Activated CD8-positive, alpha-beta memory T cell treated with anti-CD3 and anti-CD28 coated beads, Interleukin-2, amount 50 U/mL, for 24 hours (primary cell): ENCODE measurements around the gene NFASC.

Source experiments
- DNase-seq: peaks from one replicate; pipeline ENCODE4 v3.0.0-alpha.2; 2020; ENCODE audit errors: extremely low read depth

NFASC gene

DNA sequence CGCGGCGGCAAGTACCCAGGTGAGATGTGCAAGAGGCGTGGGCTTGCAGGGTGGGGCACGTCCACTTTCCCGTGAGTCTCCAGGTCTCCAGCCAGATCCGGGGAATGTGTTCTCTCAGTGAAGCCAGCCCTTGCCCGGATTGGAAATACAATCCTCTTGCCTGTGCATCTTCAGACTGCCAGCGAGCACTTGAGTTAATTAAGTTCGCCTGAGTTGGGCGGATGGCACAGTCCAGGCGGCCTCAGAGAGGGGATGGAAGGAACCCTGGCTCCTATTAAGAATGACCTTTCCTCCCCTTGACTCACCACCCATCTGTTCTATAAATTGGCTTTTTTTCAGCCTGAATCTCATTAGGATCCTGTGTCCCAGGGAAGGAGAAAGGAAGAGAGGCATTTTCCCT lies 139.0 kb downstream of the NFASC start:
- DNase-seq = no peak

DNA sequence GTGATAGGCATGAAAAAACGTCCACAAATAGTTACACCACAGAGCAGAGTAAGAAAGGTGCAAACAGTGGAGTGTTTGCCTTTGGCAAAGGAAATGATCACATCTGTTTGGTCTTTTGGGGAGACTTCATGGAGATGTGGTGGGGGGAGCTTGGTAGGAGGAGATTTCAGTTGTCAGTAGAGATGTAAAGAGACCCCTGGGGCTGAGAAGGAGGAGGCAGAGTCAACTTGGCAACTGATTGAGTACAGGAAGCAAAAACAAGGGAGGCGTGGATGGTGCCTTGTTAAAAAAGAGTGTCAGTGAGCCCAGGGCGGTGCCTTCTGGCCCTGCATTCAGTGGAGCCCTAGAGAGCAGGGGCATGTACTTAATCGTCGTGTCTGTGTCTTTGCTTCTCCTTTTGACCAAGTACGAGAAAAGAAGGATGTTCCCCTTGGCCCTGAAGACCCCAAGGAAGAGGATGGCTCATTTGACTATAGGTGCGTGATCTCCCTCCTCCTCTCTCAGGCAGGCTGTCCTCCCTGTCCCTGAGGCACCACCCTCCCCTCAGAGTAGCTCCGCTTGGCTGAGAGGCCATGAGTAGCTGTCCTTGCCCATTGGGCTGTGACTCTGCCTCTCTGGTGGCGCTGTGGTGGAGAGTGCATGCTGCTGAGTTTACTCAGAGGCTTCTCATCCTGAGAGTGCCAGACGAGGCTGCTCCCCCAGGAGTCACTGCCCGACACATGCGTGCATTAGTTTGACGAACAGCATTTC lies 141.9 kb downstream of the NFASC start:
- no peak for DNase-seq

DNA sequence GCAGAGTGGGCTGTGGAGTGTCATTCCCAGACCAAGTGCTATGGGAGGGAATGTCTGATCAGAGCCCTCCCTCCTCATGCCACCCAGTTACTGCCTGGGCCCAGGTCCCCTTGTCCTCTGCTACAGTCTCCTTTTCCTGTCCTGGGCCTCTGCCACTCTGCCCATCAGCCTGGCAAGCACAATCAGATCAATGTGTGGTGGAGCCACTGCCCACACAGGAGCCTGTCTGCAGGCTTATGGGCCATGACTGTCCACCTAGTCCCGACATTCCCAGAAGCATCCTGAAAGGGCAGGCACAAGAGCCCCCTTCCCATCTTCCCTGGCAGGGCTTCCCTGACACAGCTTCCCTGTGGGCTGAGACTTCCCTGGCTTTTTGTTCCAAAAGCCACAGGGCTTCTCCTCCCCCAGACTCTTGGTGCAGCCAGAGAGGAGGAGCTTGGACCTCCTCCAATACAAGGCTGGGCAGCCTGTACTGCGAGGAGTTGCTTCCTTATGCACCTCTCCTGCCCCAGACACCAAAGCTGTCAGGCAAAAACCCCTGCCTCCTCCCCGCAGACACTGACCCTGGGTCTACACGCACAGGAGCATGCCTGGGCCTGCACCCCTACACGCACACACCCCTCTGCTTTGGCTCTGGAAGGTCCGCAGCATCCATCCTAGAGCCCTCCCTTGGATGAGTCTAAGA lies 143.2 kb downstream of the NFASC start:
- no peak for DNase-seq

DNA sequence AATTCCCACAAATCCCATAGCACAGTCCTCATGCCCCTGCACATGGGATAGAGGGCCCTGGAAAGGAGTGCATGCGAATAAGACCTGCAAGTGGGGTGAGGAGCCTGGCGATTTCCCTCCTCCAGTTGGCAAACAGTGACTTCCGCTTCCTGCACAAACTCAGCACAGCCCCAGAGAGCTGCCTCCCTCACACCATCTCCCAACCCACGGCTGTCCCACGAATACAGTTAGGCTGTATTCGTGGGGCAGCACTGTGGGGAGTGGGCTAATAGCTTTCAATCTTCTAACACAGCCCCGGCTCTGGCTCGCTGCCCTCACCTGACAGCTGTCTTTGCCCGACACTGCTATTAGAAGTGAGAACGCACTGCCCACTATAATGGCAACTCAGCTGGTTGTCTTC lies 144.1 kb downstream of the NFASC start:
- DNase-seq = no peak

DNA sequence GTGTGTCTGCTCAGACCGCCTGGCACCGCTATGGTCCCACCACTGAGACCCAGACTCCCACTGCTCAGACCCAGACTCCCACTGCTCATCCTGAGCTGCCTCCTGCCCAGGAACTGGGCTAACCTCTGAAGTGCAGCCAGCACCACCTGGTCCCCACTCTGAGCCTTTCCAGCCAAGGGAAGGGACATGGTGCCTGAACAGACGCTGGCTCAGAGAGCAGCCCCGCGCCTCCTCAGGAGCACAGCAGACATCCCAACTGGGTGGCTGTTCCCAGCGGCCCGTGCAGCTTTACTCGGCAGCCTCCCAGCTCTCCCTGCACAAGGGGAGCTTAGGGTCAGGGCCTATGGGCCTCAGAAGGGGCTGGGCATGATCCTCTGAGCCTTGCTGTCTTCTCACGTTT lies 144.6 kb downstream of the NFASC start:
- DNase-seq = no peak

DNA sequence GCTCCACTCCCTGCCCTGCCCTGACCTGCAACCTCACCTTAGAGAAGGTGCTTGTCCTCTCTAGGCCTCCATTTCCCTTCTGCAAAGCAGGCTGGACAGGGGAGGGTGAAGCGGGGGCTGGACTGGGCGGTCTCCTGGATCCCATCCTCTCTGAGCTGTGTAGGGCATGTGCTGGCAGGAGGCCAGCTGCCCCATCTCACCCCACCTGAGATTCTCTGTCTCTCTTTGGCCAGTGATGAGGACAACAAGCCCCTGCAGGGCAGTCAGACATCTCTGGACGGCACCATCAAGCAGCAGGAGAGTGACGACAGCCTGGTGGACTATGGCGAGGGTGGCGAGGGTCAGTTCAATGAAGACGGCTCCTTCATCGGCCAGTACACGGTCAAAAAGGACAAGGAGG lies 145.4 kb downstream of the NFASC start:
- DNase-seq = no peak

DNA sequence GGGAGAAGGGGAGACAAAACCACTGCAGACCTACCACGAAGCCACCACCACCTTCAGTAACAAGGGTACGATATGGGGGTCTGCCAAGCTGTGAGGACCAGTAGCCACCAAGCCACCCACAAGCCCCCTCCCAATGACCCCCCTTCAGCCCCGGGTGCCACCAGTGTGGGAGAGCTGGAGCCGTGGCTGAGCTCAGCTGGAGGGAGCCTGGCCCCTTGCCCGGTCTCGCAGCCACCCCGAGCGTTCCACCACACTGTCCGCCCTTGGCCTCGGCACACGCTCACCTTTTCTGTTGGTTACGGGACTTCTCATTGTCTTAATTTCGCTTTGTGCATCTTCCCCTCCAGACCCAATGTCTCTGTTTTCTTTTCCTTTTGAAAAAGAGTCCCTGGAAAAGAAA lies 145.9 kb downstream of the NFASC start:
- DNase-seq = no peak

DNA sequence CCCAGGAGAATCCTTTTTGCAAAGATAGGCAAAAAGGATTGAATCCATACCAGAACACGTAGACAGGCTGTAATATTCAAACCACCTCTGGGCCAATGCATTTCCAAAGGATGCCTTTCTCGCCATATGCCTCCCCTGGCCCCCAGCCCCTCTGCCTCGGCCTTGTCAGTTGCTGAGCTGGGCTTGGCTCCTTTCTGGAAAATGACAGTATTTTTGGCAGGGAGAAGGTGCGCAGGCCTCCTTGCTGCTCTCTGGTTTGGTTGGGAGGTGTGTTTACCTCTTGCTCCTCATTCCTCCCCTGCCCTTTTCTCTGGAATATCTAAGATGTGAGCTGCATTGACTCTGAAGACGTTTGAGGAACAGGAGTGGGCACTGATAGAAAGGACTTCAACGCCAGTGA lies 146.3 kb downstream of the NFASC start:
- DNase-seq = no peak

DNA sequence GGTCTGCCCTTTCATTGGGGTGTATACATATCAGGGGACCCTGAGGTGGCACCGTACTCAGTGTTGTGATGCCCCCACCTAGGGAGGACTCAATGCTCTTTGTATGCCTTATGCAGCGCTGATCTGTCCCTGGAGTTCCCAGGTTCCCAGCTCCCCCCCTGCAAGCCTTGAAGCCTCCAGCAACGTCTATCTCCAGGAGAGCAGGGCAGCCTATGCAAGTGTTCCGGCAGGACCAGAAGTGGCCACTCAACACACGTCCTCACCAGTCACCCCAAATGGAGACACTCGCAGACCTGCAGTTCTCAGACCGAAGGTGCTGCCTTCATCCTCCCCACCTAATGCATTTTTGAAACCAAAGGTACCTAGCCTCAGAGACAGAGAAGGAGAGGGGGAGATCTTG lies 147.1 kb downstream of the NFASC start:
- DNase-seq = no peak

DNA sequence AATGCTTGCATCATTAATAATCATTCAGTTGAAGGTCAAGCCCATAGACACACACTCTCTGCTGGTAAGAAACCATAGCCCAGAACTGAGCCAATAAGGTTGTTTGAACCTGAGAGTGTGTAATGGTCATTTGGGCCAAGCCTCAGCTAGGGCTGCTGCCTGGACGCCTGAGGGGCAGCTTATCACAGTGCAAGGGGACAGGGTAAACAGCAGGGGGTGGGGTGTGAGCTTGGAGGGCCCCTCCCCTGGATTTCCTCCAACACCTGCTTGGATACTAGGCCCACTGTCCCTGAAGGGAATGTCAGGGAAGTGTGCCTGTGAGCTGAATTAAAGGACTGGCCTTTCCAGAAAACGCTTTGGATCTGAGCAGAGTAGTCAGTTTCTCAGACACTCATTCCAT lies 147.7 kb downstream of the NFASC start:
- no peak for DNase-seq

DNA sequence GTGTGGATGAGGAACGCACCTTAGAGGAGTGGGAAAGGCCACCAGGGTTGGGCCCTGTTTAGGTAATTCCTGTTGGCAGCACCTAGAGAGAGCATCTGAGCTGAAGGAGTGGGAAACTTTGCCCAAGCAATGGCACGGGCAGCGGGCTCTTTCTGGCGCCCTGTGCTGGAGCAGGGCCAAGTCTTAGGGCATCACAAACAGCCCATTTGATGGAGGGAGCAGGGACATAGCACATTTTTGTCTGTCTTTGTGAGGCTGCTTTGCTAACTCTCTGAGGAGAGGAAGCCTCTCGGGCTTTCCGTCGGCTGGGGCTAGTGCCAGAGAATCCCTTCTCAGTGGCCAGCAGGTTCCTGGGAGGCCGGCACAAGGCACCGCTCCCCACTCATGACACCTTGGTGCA lies 149.8 kb downstream of the NFASC start:
- no peak for DNase-seq

DNA sequence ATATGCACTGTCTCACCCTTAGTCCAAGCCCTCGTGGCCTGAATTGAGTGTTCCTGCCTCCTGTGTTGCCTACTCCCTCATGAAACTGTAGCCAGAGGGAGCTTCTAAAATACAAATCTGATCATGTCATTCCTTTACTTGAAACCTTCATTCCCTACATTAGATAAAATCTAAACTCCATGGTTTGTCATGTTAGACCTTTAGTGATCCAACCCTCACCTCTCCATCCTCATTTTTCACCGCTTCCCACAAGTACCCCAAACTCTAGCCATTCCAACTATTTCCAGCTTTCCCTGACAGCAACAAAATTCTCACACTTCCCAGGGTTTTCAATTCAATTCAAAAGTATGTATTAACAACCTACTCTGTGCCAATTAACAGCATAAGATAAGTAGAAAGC lies 154.0 kb downstream of the NFASC start:
- no peak for DNase-seq

DNA sequence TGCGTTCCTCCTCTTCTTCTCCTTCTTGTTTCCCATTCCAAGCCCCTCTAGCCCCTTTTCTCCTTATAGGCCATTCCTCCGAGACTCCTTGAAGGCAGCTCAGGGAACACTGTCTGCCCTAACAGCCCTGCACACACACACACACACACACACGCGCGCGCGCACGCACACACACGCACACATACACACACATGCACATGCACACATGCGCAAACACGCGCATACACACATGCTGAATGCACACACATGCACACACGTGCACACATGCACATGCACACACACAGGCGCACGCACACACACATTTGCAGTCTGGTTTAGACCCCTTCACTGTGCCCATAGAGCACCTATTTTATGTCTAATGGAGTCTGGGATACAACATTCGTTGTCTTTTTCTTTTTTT lies 154.6 kb downstream of the NFASC start:
- no peak for DNase-seq

DNA sequence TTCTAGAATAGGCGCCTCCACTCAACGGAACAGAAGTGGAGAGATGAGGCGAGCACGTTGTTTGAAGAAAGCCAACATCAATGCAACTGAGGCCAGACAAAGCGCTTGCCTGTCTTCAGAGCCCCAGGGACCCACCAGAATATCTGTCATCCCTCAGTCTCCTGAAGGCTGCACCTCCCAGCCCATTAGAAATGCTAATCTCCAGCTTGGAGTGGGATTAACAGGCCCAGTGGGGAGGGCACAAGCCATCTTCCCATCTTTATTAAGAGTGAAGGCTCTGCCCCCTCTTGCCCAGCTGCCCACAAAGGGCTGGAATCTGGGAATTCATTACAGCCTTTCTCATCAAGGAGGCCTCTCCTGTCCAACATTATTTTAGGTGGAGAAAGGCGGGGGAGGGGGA lies 155.5 kb downstream of the NFASC start:
- no peak for DNase-seq

DNA sequence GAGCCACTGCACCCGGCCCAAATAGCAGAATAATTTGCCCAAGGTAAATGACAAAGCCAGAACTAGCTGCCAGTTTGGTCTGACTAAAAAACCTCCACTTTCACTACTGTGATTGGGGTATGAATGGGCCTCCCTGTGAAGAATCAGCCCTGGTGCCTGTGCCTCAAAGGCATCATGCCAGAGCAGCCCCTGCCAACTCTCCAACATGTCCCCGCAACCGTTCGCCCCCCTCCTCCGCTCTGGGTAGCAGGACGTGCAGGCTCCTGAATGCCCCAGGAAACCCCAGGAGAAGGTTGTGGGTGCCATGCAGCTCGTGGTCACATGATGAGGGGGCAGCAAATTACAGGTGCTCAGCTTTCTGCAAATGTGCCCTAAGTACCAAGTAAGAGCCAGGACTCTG lies 157.7 kb downstream of the NFASC start:
- DNase-seq = no peak

DNA sequence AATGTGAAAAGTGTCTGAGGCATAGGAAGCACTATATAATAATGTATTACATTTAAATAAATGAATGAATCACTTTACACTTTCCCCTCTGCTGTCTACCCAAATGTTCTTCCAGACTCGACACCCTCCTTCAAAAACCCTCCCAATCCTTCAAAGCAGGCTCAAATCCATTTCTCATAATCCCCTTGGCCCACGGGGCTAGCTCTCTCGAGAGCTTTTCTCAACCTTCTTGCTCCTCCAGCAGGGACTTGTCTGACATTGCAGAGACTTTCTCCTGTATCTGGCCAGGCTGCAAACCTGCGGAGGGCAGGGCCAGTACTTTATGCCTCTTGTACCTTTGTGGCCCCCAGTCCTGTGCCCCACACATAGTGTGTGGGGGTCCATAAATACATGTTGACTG lies 158.3 kb downstream of the NFASC start:
- no peak for DNase-seq

DNA sequence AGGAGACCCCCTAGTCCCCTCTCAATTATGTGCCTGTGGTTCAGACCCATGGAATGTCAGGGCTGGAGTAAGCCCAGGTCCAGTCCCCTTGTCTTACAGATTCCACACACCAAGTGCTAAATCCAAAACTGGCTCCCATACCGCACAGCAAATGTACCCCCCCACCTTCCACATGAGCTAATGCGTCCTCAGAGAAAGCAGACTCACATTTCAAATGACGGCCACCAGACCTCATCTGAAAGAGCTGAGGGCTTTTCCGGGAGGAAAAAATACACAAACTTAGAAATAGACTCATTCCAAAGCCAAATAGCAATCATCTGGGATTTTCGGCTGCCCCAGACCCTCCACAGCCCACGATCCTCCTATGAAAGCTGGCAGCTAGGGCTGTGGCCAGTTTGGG lies 159.6 kb downstream of the NFASC start:
- DNase-seq = no peak

DNA sequence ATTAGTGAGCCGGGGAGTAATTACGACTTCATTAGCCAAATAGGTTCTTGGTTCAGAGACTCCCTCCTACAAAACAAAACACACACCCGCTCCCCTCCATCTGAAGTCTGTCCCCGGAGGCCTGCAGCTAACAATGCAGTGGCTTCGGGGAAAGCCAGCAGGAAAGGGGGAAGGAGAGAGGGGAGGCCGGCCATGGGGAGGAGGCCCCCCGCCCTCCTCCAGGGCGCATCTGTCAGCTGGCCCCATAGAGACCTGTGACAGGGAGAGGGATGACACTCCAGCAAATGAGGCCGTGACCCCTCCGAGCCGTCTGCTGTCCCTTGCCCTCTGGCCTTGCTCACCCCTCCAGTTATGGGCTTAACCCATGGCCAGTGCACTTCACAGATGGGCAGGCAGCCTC lies 160.2 kb downstream of the NFASC start:
- DNase-seq = no peak

DNA sequence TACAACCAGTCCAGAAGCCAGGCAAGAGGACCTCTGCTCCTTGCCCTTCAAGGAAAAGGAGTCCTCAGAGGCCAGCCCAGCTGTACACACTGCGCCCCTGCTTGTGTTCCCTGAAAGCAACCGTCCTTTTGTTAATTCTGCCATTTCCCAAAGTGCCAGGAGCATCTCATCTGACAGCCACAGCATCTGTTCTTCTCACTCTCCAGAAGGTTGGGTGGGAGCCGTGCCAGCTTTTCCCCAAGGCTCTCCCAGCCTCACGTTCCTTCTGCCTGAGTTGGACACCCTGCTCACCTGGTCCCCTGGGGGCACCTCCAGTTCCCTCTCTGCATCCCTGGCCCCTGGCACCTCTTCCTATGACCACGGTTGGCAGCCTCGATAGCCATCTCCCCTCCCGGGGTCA lies 161.8 kb downstream of the NFASC start:
- no peak for DNase-seq

DNA sequence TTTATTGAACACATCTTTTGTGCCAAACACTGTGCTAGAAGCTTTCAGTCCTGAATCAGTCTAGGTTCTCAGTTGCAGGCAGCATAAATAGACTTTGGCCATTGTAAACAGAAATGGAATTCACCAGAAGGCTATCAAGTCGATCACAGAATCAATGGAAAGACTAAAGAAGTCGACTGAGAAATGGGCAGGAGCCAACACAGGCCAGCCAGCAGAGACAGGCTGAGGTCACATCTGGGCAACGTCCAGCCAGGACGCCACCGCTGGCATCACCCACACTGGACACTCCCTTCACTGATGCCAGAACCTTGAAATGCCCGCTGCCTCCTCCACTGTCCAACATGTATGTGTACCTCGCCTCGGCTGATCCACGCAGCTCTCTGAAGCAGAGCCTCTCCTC lies 166.9 kb downstream of the NFASC start:
- no peak for DNase-seq

DNA sequence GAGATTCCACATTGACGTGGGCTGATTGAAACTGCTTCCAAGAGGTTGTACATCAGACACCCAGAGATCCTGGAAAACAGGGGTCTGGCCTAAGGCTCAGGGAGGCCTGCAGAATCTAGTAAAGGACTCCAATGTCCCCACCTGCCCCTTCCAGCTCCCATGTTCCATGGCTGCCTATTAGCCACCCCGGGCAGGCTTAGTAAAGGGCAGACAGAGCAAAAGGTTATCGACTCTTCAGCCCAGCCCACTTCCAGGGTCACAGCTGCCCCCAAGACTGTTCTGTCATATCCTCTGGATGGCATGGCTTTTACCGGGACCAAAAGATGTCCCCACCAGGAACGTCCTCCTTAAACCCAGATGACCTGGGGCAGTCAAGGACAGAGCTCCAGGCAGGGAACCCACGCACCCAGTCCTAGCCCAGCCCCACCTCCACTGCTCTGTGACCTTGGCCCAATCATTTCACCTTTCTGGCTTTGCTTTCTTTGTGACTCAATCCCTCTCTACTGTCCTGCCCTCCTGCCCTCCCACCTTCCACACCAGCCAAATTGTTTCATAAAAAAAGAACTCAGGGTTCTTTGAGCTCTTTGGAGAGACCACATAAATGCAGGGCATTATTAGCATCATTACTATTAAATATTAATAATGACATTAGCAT lies 167.6 kb downstream of the NFASC start:
- no peak for DNase-seq

DNA sequence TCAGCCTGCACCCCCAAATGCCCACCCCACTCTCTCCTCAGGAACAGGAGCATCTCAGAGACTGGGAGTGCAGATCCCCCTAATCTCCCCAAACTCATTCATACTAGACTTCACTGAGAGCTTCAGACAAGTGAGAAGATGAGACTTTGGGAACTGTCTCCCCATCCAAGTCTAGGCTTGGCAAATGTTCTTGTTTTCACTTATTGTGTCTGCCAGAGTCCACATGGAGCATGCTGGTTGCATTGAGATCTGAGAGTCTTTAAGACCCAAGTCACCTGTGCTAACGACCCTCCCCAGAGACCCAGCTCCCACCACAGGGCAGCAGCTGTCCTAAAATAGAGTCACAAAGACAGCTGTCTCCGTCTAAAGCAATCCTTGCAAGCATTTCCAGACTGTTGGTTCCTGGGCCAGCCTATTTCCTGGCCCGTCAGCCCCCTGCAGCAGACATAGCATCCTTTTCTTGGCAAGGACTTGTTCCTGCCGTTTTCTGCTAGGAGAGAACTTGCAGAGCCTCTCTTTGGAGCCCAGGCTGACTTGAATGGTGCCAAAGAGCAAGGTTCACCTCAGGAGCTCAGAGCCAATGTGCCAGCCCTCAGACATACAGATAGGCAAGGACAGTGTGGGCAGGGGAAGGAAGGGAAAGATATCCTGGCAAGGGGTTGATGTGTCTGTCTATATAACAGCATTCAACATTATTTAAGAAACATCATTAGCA lies 170.5 kb downstream of the NFASC start:
- no peak for DNase-seq
